GM19099 (cell line): Measurements from ENCODE around the gene DLGAP1.

ENCODE experiments used
- POLR2A ChIP-seq: IDR thresholded peaks from 3 replicates; pipeline ENCODE4 v1.6.1; 2011; ENCODE audit warnings: low read depth; ENCODE audit not compliant: insufficient read length; ENCODE audit errors: extremely low read depth

DLGAP1 gene

DNA sequence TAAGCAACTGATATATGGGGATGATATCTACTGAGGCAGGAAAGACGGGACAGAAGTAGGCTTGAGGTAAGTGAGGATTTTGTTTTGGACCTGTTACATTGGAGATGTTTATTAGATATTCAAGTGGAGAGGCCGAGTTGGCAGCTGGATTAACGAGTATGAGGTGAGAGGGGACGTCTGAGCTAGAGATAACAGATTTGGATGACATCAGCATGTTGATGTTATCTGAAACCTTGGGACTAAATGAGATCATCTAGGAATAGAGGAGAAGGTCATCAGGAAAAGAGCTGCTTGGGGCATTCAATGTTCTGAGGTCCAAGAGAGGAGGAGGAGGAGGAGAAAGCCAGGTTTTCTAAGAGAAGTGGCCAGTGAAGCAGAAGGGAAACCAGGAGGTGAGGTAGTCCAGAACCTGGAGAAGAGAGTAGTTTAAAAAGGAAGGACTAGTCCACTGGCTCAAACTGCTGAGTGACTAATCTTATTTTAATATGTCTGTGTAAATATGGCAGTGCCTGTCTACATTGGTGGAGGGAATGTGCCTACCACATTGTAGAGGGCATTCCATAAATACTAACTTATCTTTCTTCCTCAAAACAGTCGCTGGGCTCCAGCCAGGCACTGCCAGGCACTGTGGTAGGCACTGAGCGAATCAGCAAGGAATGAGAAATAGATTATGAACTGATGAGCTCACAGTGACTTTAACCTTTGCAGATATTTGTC lies 488.3 kb downstream of the DLGAP1 start:
- no peak for TF ChIP-seq POLR2A

GRCh38 chr18:3966246-3966641 lies 488.9 kb downstream of the DLGAP1 start:
- no peak for TF ChIP-seq POLR2A

GRCh38 chr18:3960977-3961376 lies 494.1 kb downstream of the DLGAP1 start:
- no peak for TF ChIP-seq POLR2A

DNA sequence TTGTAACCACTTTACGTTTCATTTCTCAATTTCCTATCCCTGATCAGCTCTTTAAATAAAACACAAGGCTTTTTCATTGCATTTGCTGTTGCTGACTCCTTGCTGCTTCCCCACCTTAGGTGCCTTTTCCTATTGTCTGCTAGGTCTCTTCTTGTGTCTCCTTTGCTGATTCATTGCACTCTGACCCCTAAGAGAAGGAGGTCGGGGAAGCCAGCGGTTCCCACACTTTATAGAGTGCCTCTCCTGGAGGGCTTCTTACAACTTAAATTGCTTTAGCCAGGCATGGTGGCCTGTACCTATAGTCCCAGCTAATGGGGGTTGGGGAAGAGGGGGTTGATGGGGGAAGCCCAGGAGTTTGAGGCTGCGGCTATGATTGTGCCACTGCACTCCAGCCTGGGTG lies 495.0 kb downstream of the DLGAP1 start:
- no peak for TF ChIP-seq POLR2A

GRCh38 chr18:3952031-3952430 lies 503.1 kb downstream of the DLGAP1 start:
- no peak for TF ChIP-seq POLR2A

DNA sequence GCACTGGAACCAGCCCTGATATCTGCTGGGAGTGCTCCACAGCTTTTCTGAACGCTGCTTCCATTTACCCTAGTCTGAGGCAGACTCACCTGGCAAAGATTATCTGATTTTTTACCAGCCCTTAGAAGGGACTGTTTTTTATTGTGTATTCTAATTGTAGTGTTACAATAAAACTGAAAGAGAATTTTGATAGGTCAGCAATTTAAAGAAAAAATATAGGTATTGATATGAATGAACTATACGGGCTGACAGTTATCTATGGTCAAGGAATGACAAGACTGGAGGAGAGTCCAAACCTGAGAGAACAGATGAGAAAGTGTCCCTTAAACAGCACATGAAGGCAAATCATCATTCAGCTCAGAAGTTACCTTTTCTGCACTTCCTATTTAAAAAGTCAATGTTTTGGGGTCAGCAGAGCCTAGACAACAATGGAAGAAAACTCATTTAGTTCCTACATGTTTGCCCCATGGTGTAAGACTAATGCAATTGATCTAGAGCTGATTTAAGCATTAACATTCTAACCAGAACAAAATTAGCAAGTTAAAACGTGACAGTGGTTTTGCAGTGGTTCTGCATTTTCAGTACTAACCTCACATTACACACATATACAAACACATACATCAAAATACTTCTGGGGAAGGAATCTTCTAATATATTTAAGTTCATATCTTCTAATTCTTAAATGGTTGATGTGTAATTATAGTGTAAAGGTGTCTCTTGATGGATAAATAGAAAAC lies 504.3 kb downstream of the DLGAP1 start:
- no peak for TF ChIP-seq POLR2A

DNA sequence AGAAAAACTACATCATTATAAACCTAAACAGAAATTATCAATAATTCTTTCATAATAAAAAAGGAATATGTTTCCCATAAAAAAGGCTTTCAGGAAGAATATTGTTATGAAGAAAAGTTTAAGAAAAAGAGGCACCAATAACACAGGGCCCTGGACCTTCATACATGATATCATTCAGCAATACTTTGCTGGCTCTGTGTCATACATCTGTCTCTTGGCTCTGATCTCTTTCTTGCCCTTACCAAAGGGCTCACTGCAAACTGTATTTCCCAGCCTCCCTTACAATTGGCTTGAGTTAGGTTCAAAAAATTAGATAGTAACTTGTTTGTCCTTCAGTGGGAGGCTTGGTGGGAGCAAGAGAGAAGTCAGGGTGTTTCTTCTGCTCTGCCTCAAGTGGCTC lies 506.1 kb downstream of the DLGAP1 start:
- no peak for TF ChIP-seq POLR2A

- TF ChIP-seq POLR2A = no peak
Measured at GRCh38 chr18:3947383-3947782, 507.7 kb downstream of the DLGAP1 start.

- no peak for TF ChIP-seq POLR2A
Measured at GRCh38 chr18:3935305-3935704, 519.8 kb downstream of the DLGAP1 start.

GRCh38 chr18:3932276-3932675 lies 522.8 kb downstream of the DLGAP1 start:
- TF ChIP-seq POLR2A = no peak

DNA sequence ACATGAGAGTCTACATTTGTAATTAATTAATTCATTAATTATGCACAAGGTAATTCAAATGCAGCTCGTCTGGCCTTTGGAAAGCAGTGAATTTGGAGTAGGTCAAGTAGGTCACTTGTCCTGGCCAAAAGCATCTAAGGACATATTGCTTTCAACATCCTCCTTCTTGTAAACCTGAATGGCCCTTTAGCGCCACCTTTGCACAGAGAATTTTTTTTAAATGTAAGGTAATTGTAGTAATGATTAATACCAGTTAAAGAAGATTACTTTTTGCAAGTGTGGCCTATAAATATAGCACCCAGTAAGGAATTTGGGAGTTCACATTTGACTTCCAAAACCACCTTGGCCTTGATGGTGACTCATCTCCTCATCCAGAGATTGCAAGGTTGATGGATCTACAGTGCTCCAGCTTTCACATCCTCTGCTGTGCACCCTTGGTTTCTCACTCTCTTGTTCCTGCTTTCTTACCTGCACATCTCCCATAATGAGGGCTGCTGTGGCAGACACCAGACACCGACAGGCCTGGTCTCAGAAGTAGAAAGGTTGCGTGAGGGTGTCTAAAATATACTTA lies 523.5 kb downstream of the DLGAP1 start:
- no peak for TF ChIP-seq POLR2A

DNA sequence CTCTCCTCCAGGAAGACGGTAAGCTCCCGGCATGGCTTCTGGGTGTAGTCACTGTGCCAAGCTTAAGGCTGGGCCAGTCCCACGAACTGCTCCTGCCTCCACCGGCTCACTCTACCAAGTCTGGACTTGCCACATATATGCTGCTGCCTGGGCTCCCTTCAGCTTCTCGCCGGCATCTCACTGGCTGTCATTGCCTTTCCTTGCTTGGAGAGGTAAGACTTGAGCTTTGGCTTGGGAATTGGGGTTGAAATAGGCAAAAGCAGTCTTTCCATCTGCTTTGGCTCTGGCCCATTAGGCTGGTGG lies 524.1 kb downstream of the DLGAP1 start:
- no peak for TF ChIP-seq POLR2A

- TF ChIP-seq POLR2A = no peak
Measured at GRCh38 chr18:3930126-3931012, 524.7 kb downstream of the DLGAP1 start.

GRCh38 chr18:3924455-3924854 lies 530.7 kb downstream of the DLGAP1 start:
- TF ChIP-seq POLR2A = no peak

DNA sequence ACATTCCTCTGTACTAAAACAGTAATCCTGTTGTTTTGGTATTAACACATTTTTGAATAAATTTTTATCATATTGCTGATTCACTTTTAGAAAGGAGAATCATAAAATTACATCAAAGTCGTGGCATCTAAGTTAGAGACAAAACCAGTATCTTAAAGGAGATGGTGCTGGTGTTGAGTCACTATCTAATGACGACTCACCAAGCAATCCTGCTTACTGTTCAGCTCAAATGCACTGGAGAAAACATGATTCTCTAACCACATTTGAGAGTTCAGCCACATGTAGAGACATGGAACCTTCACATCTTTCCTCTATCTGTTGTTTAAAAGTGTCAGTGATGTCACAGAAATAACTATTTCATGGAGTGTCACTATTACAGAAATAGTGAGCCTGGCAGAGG lies 531.4 kb downstream of the DLGAP1 start:
- TF ChIP-seq POLR2A = no peak
